Neural cell (in vitro differentiated cells): ENCODE results near the gene TRAPPC1. TPM values are rescaled to one million over a fixed set of nuclear protein-coding genes. Genes with fewer than 3 reads are reported as not detected.

Source experiments
- H2AFZ ChIP-seq: fragments of 200-600, 300-800 bp; sonication (generic), shearing (Covaris generic); 2 replicates; pipeline ENCODE4 v1.6.0; 2014; ENCODE audit warnings: low read depth, mild to moderate bottlenecking, antibody characterized with exemption, low read length, moderate library complexity
- H3F3A ChIP-seq: fragments of 200-600 bp; shearing (Covaris generic); 2 replicates; pipeline ENCODE4 v1.6.1; 2016; ENCODE audit warnings: mild to moderate bottlenecking, moderate library complexity, mixed read lengths, antibody characterized with exemption, low read length; ENCODE audit not compliant: insufficient read depth, poor library complexity, severe bottlenecking
- H3K27ac ChIP-seq: fragments of 200-600, 300-800 bp; sonication (generic), shearing (Covaris generic); 2 replicates; pipeline ENCODE4 v1.5.1; 2014; ENCODE audit warnings: mild to moderate bottlenecking, low read length, moderate library complexity
- H3K27me3 ChIP-seq: fragments of 300-800, 200-600 bp; sonication (generic), shearing (Covaris generic); 2 replicates; pipeline ENCODE4 v1.6.0; 2014; ENCODE audit warnings: mild to moderate bottlenecking, low read depth, low read length, moderate library complexity; ENCODE audit not compliant: insufficient read depth
- H3K36me3 ChIP-seq: fragments of 300-800, 200-600 bp; sonication (generic), shearing (Covaris generic); 2 replicates; pipeline ENCODE4 v1.5.1; 2014; ENCODE audit warnings: mild to moderate bottlenecking, antibody characterized with exemption, low read length, moderate library complexity; ENCODE audit not compliant: insufficient read depth
- H3K4me2 ChIP-seq: fragments of 300-800, 200-600 bp; sonication (generic), shearing (Covaris generic); 2 replicates; pipeline ENCODE4 v1.6.0; 2014; ENCODE audit warnings: mild to moderate bottlenecking, low read length
- H3K4me3 ChIP-seq: fragments of 300-800, 200-600 bp; sonication (generic), shearing (Covaris generic); 2 replicates; pipeline ENCODE4 v1.5.1; 2014; ENCODE audit warnings: mild to moderate bottlenecking, low read length, moderate library complexity
- H3K79me2 ChIP-seq: fragments of 200-600 bp; shearing (Covaris generic); replicated peaks from 2 replicates; pipeline ENCODE4 v1.6.0; 2014; ENCODE audit warnings: mild to moderate bottlenecking, low read length, moderate library complexity; ENCODE audit not compliant: insufficient read depth
- H3K9ac ChIP-seq: fragments of 300-800, 200-600 bp; sonication (generic), shearing (Covaris generic); 2 replicates; pipeline ENCODE4 v1.6.1; 2016; ENCODE audit warnings: mild to moderate bottlenecking, low read length, mixed read lengths
- H3K9me2 ChIP-seq: fragments of 200-600 bp; shearing (Covaris generic); 2 replicates; pipeline ENCODE4 v1.6.1; 2016; ENCODE audit warnings: mild to moderate bottlenecking, low read length, mixed read lengths; ENCODE audit not compliant: insufficient read depth
- H3K9me3 ChIP-seq: fragments of 200-600, 300-800 bp; sonication (generic), shearing (Covaris generic); 2 replicates; pipeline ENCODE4 v1.6.1; 2016; ENCODE audit warnings: mild to moderate bottlenecking, mixed run types, low read length, moderate library complexity, mixed read lengths
- H4K20me1 ChIP-seq: fragments of 200-600 bp; shearing (Covaris generic); 2 replicates; pipeline ENCODE4 v1.6.1; 2016; ENCODE audit warnings: mild to moderate bottlenecking, mixed run types; ENCODE audit not compliant: insufficient read depth
- EP300 ChIP-seq: fragments of 450-650 bp; conservative IDR thresholded peaks from 2 replicates; pipeline ENCODE4 v1.6.1; 2014; ENCODE audit warnings: antibody characterized with exemption, mild to moderate bottlenecking, moderate library complexity; ENCODE audit not compliant: poor library complexity, severe bottlenecking
- EZH2 ChIP-seq: fragments of 200-600, 300-800 bp; shearing (Covaris generic), sonication (generic); IDR thresholded peaks from 2 replicates; pipeline ENCODE4 v1.6.1; 2014; ENCODE audit warnings: antibody characterized with exemption, low read length, borderline replicate concordance, mild to moderate bottlenecking; ENCODE audit not compliant: insufficient read depth, poor library complexity, severe bottlenecking
- MXI1 ChIP-seq: fragments of 450-650 bp; conservative IDR thresholded peaks from 2 replicates; pipeline ENCODE4 v1.6.1; 2014; ENCODE audit warnings: antibody characterized with exemption, mild to moderate bottlenecking; ENCODE audit not compliant: poor library complexity, severe bottlenecking
- POLR2AphosphoS5 ChIP-seq: IDR thresholded peaks from 2 replicates; pipeline ENCODE4 v1.6.1; 2012
- RAD21 ChIP-seq: fragments of 450-650 bp; conservative IDR thresholded peaks from 2 replicates; pipeline ENCODE4 v1.6.1; 2014; ENCODE audit warnings: antibody characterized with exemption, mild to moderate bottlenecking, moderate library complexity
- REST ChIP-seq: IDR thresholded peaks from 2 replicates; pipeline ENCODE4 v1.6.1; 2012; ENCODE audit warnings: borderline replicate concordance
- SMC3 ChIP-seq: fragments of 450-650 bp; conservative IDR thresholded peaks from 2 replicates; pipeline ENCODE4 v1.6.1; 2014; ENCODE audit warnings: antibody characterized with exemption, mild to moderate bottlenecking, moderate library complexity; ENCODE audit not compliant: poor library complexity
- TAF1 ChIP-seq: IDR thresholded peaks from 2 replicates; pipeline ENCODE4 v1.6.1; 2012; ENCODE audit warnings: low read depth
- polyA plus RNA-seq: library from polyadenylated mRNA; depleted of rRNA; stranded (reverse); fragments of >200 nt; gene quantifications from 2 replicates; pipeline ENCODE4 v1.2.3, GENCODE V29; 2014
- TF ChIP-seq, protein P1 (sequence below): fragments of 450-650 bp; IDR thresholded peaks from 2 replicates; pipeline ENCODE4 v1.5.1; 2014; ENCODE audit warnings: antibody characterized with exemption, mild to moderate bottlenecking, moderate library complexity; ENCODE audit not compliant: poor library complexity, severe bottlenecking

Gene TRAPPC1
- polyA plus RNA-seq, 1 donor from 2014 or later: 34.0 TPM

DNA sequence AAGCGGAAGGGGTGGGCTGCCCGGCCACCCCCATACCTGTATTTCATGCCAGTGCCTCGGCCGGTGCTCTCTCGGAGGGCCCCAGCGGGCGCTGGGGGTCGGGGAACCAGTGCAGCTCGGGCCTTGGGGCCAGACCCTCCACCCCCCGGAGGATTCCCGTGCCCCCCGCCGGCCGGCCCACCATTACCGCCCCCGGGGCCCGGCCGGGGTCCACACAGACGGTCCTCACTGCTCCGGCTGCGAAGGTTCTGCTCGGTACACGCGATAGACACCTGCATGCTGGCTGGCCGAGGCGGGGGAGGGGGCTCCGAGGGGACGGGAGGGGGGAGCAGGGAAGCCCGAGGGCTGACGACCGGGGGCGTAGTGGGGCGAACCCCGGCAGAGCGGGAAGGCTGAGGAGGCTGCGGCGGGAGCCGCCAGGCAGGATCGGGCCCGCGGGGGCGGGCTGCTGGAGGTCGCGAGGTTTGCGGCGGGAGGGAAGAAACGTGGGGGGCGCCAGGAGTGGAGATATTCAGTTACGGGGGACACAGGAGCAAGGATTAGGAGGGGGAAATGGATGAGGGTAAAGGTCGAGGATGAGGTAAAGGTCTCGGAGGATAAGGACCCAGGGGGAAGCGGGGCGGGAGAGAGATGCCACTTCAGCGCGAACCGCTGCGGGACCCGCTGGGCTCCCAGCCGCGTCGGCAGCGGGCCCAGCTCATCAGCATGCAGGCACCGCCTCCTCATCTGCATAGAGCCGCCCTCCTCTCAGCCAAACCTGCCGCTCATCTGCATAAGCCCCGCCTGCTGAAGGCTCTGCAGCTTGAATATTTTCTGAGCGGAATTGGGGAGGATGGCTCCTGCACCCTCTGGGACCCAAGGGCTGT, 2.4 kb downstream of the TRAPPC1 start, which contains the start of gene KCNAB3:
KCNAB3 (minus strand) TSS at position 699 of the 866 bp plus-strand sequence; CDS start at position 278, 421 bp downstream.
- Histone ChIP-seq H2AFZ (no peak within 1 kb of the TSS), H3K27ac (no peak within 1 kb of the TSS), H3K9me3 (no peaks in the 10 kb centered on the region), H3K4me3 (peak within 1 kb of the TSS; percentile 91), H3K9me2 (no peaks in the 10 kb centered on the region), H3F3A (no peaks in the 10 kb centered on the region), H3K9ac (peak within 1 kb of the TSS; percentile 89), H4K20me1 (no peaks in the 10 kb centered on the region), H3K79me2 (peaks cover 35% of the 10 kb centered on the region), H3K27me3 (no peaks in the 10 kb centered on the region), H3K36me3 (no peaks in the 10 kb centered on the region), H3K4me2 (peak within 1 kb of the TSS; percentile 100)
- no peak for TF ChIP-seq POLR2AphosphoS5

DNA sequence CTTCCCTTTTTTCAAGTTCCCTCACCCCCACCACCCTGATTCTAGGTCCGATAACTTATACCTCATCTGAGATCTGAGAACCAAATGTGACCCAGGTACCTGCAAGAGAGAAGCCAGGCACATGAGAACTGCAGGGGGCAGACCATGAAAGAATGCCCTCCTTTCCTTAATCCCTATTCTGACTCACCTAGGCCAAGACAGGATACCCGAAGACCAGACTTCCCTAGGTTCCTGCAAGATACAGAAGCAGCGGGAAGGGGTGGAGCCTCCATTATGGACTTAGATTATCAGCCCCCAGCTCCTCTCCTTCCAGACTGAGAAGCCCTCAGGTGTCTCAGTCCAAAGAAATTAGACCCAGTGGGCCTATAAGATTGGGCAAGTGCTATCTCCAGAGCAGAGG, 4.2 kb downstream of the TRAPPC1 start:
- TF ChIP-seq REST: no peak
- TF ChIP-seq EP300: no peak
- no peak for TF ChIP-seq MXI1
- TF ChIP-seq, protein P1, sequence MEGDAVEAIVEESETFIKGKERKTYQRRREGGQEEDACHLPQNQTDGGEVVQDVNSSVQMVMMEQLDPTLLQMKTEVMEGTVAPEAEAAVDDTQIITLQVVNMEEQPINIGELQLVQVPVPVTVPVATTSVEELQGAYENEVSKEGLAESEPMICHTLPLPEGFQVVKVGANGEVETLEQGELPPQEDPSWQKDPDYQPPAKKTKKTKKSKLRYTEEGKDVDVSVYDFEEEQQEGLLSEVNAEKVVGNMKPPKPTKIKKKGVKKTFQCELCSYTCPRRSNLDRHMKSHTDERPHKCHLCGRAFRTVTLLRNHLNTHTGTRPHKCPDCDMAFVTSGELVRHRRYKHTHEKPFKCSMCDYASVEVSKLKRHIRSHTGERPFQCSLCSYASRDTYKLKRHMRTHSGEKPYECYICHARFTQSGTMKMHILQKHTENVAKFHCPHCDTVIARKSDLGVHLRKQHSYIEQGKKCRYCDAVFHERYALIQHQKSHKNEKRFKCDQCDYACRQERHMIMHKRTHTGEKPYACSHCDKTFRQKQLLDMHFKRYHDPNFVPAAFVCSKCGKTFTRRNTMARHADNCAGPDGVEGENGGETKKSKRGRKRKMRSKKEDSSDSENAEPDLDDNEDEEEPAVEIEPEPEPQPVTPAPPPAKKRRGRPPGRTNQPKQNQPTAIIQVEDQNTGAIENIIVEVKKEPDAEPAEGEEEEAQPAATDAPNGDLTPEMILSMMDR: no peak
- TF ChIP-seq TAF1: no peak
- TF ChIP-seq POLR2AphosphoS5: no peak
- TF ChIP-seq EZH2: no peak
- no peak for TF ChIP-seq SMC3
- TF ChIP-seq RAD21: no peak

More for the DNA sequence above, 4.2 kb downstream of the TRAPPC1 start:
- no peak overlapping the region for H3K4me3 ChIP-seq
- H3F3A ChIP-seq: no peaks in the 10 kb centered on the region
- H4K20me1 ChIP-seq: no peaks in the 10 kb centered on the region
- no peak overlapping the region for H3K27ac ChIP-seq
- H2AFZ ChIP-seq: no peak overlapping the region
- H3K9ac ChIP-seq: no peak overlapping the region
- H3K9me2 ChIP-seq: no peaks in the 10 kb centered on the region
- no peaks in the 10 kb centered on the region for H3K27me3 ChIP-seq
- H3K79me2 ChIP-seq: peaks cover 17% of the 10 kb centered on the region
- H3K4me2 ChIP-seq: no peak overlapping the region
- no peaks in the 10 kb centered on the region for H3K36me3 ChIP-seq
- no peaks in the 10 kb centered on the region for H3K9me3 ChIP-seq
